NT2/D1 (cell line): ENCODE measurements around the gene BCAT1.
A peak's percentile ranks its signal among the peaks of the same experiment; 100 is the strongest.

ENCODE experiments used
- DNase-seq: peaks from one replicate; pipeline ENCODE4 v3.0.0-alpha.2; 2011; ENCODE audit warnings: low read depth, low spot score
- H3K27me3 ChIP-seq: 2 replicates; pipeline ENCODE4 v1.6.0; 2011; ENCODE audit warnings: mild to moderate bottlenecking; ENCODE audit not compliant: insufficient read length, insufficient read depth
- H3K36me3 ChIP-seq: 2 replicates; pipeline ENCODE4 v1.6.1; 2011; ENCODE audit warnings: mild to moderate bottlenecking, low read length, mixed read lengths; ENCODE audit not compliant: insufficient read depth, insufficient read length
- H3K4me1 ChIP-seq: 2 replicates; pipeline ENCODE4 v1.5.1; 2011; ENCODE audit not compliant: insufficient read depth, insufficient read length
- H3K4me3 ChIP-seq: 2 replicates; pipeline ENCODE4 v1.5.1; 2011; ENCODE audit warnings: low read depth; ENCODE audit not compliant: insufficient read length
- H3K9ac ChIP-seq: 2 replicates; pipeline ENCODE4 v1.6.0; 2011; ENCODE audit warnings: low read depth; ENCODE audit not compliant: insufficient read length
- H3K9me3 ChIP-seq: 2 replicates; pipeline ENCODE4 v1.5.1; 2011; ENCODE audit warnings: mild to moderate bottlenecking, low read length; ENCODE audit not compliant: insufficient read depth
- SUZ12 ChIP-seq: IDR thresholded peaks from 2 replicates; pipeline ENCODE4 v1.6.1; 2011; ENCODE audit not compliant: insufficient read length, insufficient read depth; ENCODE audit errors: extremely low read depth
- YY1 ChIP-seq: IDR thresholded peaks from 2 replicates; pipeline ENCODE4 v1.6.1; 2011; ENCODE audit not compliant: insufficient read length, insufficient read depth
- ZNF274 ChIP-seq: IDR thresholded peaks from 2 replicates; pipeline ENCODE4 v1.6.1; 2011; ENCODE audit warnings: mild to moderate bottlenecking, low read depth, low read length

BCAT1 gene

DNA sequence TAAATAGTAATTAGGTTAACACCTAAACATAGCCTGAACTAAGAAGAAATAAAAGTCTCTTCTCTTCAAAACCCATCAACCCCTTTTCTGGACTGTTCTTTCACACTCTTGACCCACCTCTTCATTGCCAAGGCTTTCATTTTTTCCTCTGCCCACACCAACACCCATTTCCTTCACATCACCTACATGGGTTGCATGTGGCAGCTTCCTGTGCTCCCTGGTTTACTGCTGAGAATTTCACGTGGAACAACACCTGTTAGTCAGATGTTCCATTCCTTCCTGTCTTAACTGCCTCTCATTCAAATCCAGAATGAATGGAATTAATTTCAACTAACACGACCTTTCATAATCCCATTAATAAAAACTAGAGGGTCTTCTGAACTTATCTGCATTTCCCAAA is 157.3 kb downstream of the BCAT1 start:
- TF ChIP-seq SUZ12 (no peak), ZNF274 (no peak), YY1 (no peak)
- no peaks in the 10 kb centered on the region for H3K27me3 ChIP-seq
- no peak for DNase-seq
- no peaks in the 10 kb centered on the region for H3K4me1 ChIP-seq
- no peaks in the 10 kb centered on the region for H3K9me3 ChIP-seq
- no peaks in the 10 kb centered on the region for H3K36me3 ChIP-seq
- no peak overlapping the region for H3K4me3 ChIP-seq
- H3K9ac ChIP-seq: no peak overlapping the region

DNA sequence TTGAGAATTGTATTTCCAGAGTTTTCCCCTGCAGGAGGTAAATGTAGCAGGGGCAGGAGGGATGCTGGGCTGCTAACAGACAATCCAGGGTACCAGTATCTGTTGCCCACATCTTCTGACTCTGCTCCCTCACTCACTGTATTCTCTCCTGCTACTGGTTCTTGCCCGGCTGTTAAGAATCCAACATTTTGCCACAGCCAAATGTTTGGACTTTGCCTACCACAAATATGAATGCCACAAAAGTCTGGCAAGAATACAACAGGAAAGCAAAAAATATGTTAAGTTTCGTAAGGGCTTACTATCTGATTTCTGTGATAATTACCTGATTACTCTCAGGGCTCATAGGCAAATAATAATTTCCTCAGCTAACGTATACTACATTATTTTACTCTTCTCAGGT is 160.0 kb downstream of the BCAT1 start:
- H3K4me3 ChIP-seq: no peak overlapping the region
- no peaks in the 10 kb centered on the region for H3K9me3 ChIP-seq
- no peaks in the 10 kb centered on the region for H3K4me1 ChIP-seq
- no peak overlapping the region for H3K9ac ChIP-seq
- DNase-seq: no peak
- no peaks in the 10 kb centered on the region for H3K36me3 ChIP-seq
- TF ChIP-seq ZNF274 (no peak), SUZ12 (no peak), YY1 (no peak)
- no peaks in the 10 kb centered on the region for H3K27me3 ChIP-seq

DNA sequence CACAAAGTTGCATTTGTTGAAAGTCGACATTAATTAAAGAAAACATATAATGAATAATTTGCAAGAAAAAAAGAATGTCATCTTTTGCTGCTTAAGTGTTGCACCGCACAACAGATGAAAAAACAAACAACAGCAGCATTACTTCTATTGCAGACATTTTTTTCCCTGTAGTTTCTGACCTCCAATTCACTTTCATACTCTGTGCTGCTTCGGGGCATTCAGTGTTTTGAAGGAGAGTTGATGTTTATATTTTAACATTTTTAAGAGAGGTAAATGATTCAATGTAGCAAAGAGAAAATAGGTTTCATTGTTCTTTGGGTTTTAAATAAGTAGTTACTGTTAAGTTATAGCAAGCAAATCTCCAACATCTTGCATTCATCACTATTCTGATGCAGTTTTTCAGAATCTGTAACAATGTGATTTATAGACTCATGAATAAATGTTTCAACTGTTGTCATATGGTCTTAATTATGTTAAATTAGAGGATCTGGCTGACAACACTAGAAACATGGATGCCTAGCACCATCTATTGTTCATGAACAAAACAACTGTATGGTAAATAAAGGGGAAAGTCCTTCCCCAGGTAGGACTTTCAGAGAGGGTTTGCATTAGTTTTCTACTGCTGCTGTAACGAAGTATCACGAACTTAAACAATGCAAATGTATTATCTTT is 168.1 kb downstream of the BCAT1 start:
- Histone ChIP-seq H3K4me1 (no peaks in the 10 kb centered on the region), H3K36me3 (no peaks in the 10 kb centered on the region), H3K27me3 (no peaks in the 10 kb centered on the region), H3K9ac (no peak overlapping the region), H3K4me3 (no peak overlapping the region), H3K9me3 (no peaks in the 10 kb centered on the region)
- no peak for TF ChIP-seq YY1
- no peak for TF ChIP-seq ZNF274
- no peak for TF ChIP-seq SUZ12
- DNase-seq: peak; percentile 30

DNA sequence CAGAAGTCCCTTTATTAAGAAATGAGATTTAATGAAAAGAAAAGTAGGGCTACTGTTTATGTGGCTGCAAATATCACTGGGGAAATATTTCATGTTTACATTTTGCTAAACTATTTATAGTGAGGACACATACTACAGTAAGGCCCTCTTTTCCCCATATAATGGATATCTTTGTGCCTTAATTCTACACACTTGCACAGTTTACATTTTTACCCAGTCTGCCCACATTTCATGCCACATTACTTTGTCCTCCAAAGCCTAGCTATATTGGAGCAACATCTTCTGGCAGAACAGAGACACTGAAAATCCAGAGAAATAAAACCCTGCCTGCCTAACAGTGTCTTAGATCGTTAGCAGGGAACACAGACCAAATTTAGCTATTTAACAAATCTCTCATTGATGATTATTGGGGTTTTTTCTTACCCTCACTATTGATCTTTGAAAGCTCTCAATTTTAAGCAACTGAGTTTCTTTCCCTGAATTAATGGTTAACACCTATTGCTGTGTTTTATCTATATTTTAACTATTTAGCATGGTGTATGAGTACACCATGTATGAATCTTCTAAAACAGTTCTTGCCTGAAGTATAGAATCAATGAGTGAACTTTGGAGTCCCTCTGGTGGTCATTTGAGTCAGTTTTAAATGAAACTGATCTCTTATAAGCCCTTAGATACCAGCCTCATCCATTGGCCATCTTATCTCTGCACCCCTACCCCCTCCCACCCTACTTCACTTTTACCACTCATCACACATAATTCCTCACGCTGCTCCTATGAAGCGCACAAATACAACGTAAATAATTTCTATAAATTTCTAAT is 170.2 kb downstream of the BCAT1 start:
- Histone ChIP-seq H3K4me3 (no peak overlapping the region), H3K4me1 (no peaks in the 10 kb centered on the region), H3K27me3 (no peaks in the 10 kb centered on the region), H3K9me3 (no peaks in the 10 kb centered on the region), H3K36me3 (no peaks in the 10 kb centered on the region), H3K9ac (no peak overlapping the region)
- peak; percentile 85 for DNase-seq
- TF ChIP-seq YY1: no peak
- TF ChIP-seq ZNF274: no peak
- no peak for TF ChIP-seq SUZ12

DNA sequence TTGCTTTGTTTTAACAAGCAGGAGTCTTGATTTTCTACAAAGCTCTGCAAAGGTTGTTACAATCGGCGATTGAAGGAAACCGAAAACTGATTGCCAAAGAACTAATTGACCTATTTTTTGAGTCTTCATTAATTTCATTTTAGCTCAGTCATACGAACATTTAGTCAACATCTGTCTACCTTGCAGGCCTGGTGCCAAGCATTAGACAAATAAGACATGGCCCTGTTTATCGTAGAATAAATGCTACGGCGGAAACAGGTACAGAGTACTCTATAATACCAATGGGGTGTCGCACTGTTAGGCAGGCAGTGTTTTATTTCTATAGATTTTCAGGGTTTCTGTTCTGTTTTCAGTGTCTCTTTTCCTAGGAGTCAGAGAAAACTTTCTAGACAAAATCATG is 171.5 kb downstream of the BCAT1 start:
- no peak for TF ChIP-seq YY1
- TF ChIP-seq ZNF274: no peak
- no peak for TF ChIP-seq SUZ12
- H3K9ac ChIP-seq: no peak overlapping the region
- H3K4me1 ChIP-seq: no peaks in the 10 kb centered on the region
- H3K27me3 ChIP-seq: no peaks in the 10 kb centered on the region
- H3K9me3 ChIP-seq: no peaks in the 10 kb centered on the region
- H3K36me3 ChIP-seq: no peaks in the 10 kb centered on the region
- no peak overlapping the region for H3K4me3 ChIP-seq
- DNase-seq: no peak

- Histone ChIP-seq H3K9ac (no peak overlapping the region), H3K9me3 (no peaks in the 10 kb centered on the region), H3K4me1 (no peaks in the 10 kb centered on the region), H3K36me3 (no peaks in the 10 kb centered on the region), H3K27me3 (no peaks in the 10 kb centered on the region), H3K4me3 (no peak overlapping the region)
- no peak for DNase-seq
- TF ChIP-seq SUZ12 (no peak), YY1 (no peak), ZNF274 (no peak)
Observed at GRCh38 chr12:24776861-24777260, 172.0 kb downstream of the BCAT1 start.

DNA sequence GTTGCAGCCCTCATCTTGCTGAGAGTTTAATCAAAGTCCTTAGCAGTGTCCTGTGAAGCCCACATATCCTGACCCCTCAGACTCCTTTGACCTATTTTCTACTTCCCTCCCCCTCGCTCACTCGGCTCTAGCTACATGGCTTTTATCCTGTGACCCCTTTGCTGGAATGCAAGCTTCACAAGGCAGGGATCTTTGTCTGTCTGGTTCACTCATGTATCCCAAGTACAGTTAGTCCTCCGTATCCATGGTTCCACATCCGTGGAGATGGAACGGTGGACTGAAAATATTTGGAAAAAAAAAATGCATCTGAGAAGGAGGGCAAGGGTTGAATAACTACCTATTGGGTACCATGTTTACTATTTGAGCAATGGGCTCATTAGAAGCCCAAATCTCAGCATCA is 173.8 kb downstream of the BCAT1 start:
- Histone ChIP-seq H3K27me3 (no peaks in the 10 kb centered on the region), H3K9ac (no peak overlapping the region), H3K4me3 (no peak overlapping the region), H3K4me1 (no peaks in the 10 kb centered on the region), H3K36me3 (no peaks in the 10 kb centered on the region), H3K9me3 (no peaks in the 10 kb centered on the region)
- DNase-seq: no peak
- no peak for TF ChIP-seq YY1
- no peak for TF ChIP-seq ZNF274
- no peak for TF ChIP-seq SUZ12
